GM12878 (cell line): ENCODE data around the gene COPS3. TPM values are rescaled to one million over a fixed set of nuclear protein-coding genes. Genes with fewer than 3 reads are reported as not detected.

Experiments used
- ATAC-seq: fragments of 200-7000 bp; cut with Tn5 transposase; 3 replicates; pipeline ENCODE4 v1.9.1; 2020; ENCODE audit warnings: mild to moderate bottlenecking, moderate library complexity
- BruUV-seq: library from RNA; stranded (reverse); fragments of 400-500 nt; replicated peaks from 2 replicates; lab custom pipeline; 2021; lab: Mats Ljungman, UMichigan
- CTCF ChIA-PET: fragments of 300-600 bp; sonication (Branson Sonifier 250); formaldehyde crosslinking; extraction: SDS; loops from one replicate; lab custom pipeline; 2021; ENCODE audit warnings: inconsistent platforms; lab: Yijun Ruan, JAX
- POLR2A ChIA-PET: fragments of 350-600 bp; formaldehyde crosslinking; extraction: SDS; loops from one replicate; lab custom pipeline; 2021; ENCODE audit warnings: inconsistent platforms; lab: Charles Lee
- RAD21 ChIA-PET: fragments of 300-600 bp; sonication (Branson Sonifier 250); formaldehyde crosslinking; loops from one replicate; lab custom pipeline; 2023; ENCODE audit warnings: antibody characterized with exemption; ENCODE audit not compliant: unreplicated experiment; lab: Charles Lee
- SMC1A ChIA-PET: fragments of 300-600 bp; sonication (Branson Sonifier 250); formaldehyde crosslinking; loops from one replicate; lab custom pipeline; 2023; ENCODE audit not compliant: unreplicated experiment, uncharacterized antibody; lab: Charles Lee
- DNase-seq: peaks from one replicate; pipeline ENCODE4 v3.0.0-alpha.2; 2011; ENCODE audit warnings: low read depth, low spot score
- FAIRE-seq: peaks from 3 replicates; lab custom pipeline; 2011; peaks lifted over from hg19 to GRCh38; lab: Jason Lieb, UNC
- H2AFZ ChIP-seq: 2 replicates; pipeline ENCODE4 v1.6.0; 2011; ENCODE audit warnings: low read depth, low read length, control low read depth; ENCODE audit not compliant: control insufficient read depth
- H3K27ac ChIP-seq: 2 replicates; pipeline ENCODE4 v1.5.1; 2011; ENCODE audit warnings: control low read depth; ENCODE audit not compliant: control insufficient read depth, insufficient read depth
- H3K27me3 ChIP-seq, 2 experiments: replicated peaks in 1 of 2; 2 replicates each; pipeline versions ENCODE4 v1.6.0 to v1.6.1; 2011; ENCODE audit warnings: low read length in 1 of 2; ENCODE audit not compliant: control insufficient read depth in 2 of 2, insufficient read depth in 2 of 2
- H3K36me3 ChIP-seq, 2 experiments: 2 replicates each; pipeline ENCODE4 v1.5.1; 2011; ENCODE audit warnings: low read length in 1 of 2; ENCODE audit not compliant: control insufficient read depth in 2 of 2, insufficient read depth in 2 of 2
- H3K4me1 ChIP-seq: 2 replicates; pipeline ENCODE4 v1.6.1; 2011; ENCODE audit warnings: mild to moderate bottlenecking, low read length, moderate library complexity, mixed read lengths; ENCODE audit not compliant: control insufficient read depth, insufficient read depth
- H3K4me2 ChIP-seq: 2 replicates; pipeline ENCODE4 v1.6.0; 2011; ENCODE audit warnings: control low read depth; ENCODE audit not compliant: control insufficient read depth, insufficient read depth
- H3K4me3 ChIP-seq: fragments of 200-600 bp; sonication (generic); 2 replicates; pipeline ENCODE4 v1.5.1; 2016
- H3K79me2 ChIP-seq: 2 replicates; pipeline ENCODE4 v1.6.0; 2011; ENCODE audit warnings: low read length; ENCODE audit not compliant: control insufficient read depth, insufficient read depth
- H3K9ac ChIP-seq: 2 replicates; pipeline ENCODE4 v1.8.0; 2011; ENCODE audit warnings: low read length, control low read depth, mixed read lengths; ENCODE audit not compliant: control insufficient read depth, insufficient read depth
- H3K9me3 ChIP-seq: replicated peaks from 3 replicates; pipeline ENCODE4 v1.5.1; 2011; ENCODE audit warnings: mild to moderate bottlenecking, low read length; ENCODE audit not compliant: control insufficient read depth, insufficient read depth
- H4K20me1 ChIP-seq: 2 replicates; pipeline ENCODE4 v1.6.0; 2011; ENCODE audit not compliant: control insufficient read depth, insufficient read depth
- BCL3 ChIP-seq: IDR thresholded peaks from 2 replicates; pipeline ENCODE4 v1.6.1; 2011; ENCODE audit warnings: borderline replicate concordance, low read depth, mild to moderate bottlenecking, moderate library complexity, low read length; ENCODE audit not compliant: insufficient read depth, poor library complexity, severe bottlenecking
- EGR1 ChIP-seq, 2 experiments: IDR thresholded peaks; 1 replicate in 1 of 2; 2 replicates in 1 of 2; pipeline ENCODE4 v1.6.1; 2011 to 2012; ENCODE audit warnings: low read depth in 2 of 2, low read length in 2 of 2, borderline replicate concordance in 1 of 2, mild to moderate bottlenecking in 1 of 2, moderate library complexity in 1 of 2
- ETV6 ChIP-seq, 2 experiments: fragments of 450-650 bp in 1 of 2; IDR thresholded peaks in 1 of 2; conservative IDR thresholded peaks in 1 of 2; 2 replicates each; pipeline ENCODE4 v1.6.1; 2014; ENCODE audit warnings: antibody characterized with exemption in 1 of 2, borderline replicate concordance in 1 of 2, low read depth in 1 of 2, mild to moderate bottlenecking in 1 of 2, moderate library complexity in 1 of 2
- EZH2 ChIP-seq: IDR thresholded peaks from 2 replicates; pipeline ENCODE4 v1.6.1; 2012; ENCODE audit warnings: low read depth, mild to moderate bottlenecking, control low read depth, inconsistent platforms, low read length, borderline replicate concordance; ENCODE audit not compliant: control insufficient read depth
- FOS ChIP-seq: IDR thresholded peaks from 3 replicates; pipeline ENCODE4 v1.6.1; 2011; ENCODE audit warnings: borderline replicate concordance; ENCODE audit not compliant: insufficient read length; ENCODE audit errors: extremely low read depth
- KDM1A ChIP-seq: fragments of 200-600 bp; sonication (generic); IDR thresholded peaks from 2 replicates; pipeline ENCODE4 v1.6.1; 2016; ENCODE audit warnings: borderline replicate concordance
- MAX ChIP-seq: IDR thresholded peaks from 2 replicates; pipeline ENCODE4 v1.6.1; 2012; ENCODE audit warnings: low read depth, low read length, improper control_type of control experiment
- PAX8 ChIP-seq: fragments of 450-650 bp; IDR thresholded peaks from 2 replicates; pipeline ENCODE4 v1.6.1; 2017; ENCODE audit warnings: mild to moderate bottlenecking, moderate library complexity
- PKNOX1 ChIP-seq: fragments of 450-650 bp; IDR thresholded peaks from 2 replicates; pipeline ENCODE4 v1.6.1; 2016; ENCODE audit warnings: mild to moderate bottlenecking
- POLR2AphosphoS2 ChIP-seq: IDR thresholded peaks from 2 replicates; pipeline ENCODE4 v1.6.1; 2011; ENCODE audit warnings: low read depth, mild to moderate bottlenecking, low read length, improper control_type of control experiment, moderate library complexity
- POLR2AphosphoS5 ChIP-seq: IDR thresholded peaks from 2 replicates; pipeline ENCODE4 v1.6.1; 2011; ENCODE audit warnings: mild to moderate bottlenecking, low read length, inconsistent platforms
- PRDM15 ChIP-seq: fragments of 450-650 bp; formaldehyde crosslinking; IDR thresholded peaks from 2 replicates; pipeline ENCODE4 v1.4.0; 2020; ENCODE audit warnings: mild to moderate bottlenecking, moderate library complexity
- SP1 ChIP-seq: IDR thresholded peaks from one replicate; pipeline ENCODE4 v1.6.1; 2011; ENCODE audit warnings: low read depth, low read length
- TARDBP ChIP-seq: IDR thresholded peaks from 2 replicates; pipeline ENCODE4 v1.6.1; 2016; ENCODE audit warnings: borderline replicate concordance
- TCF7 ChIP-seq: IDR thresholded peaks from 2 replicates; pipeline ENCODE4 v1.6.1; 2014; ENCODE audit warnings: antibody characterized with exemption, borderline replicate concordance
- ZNF207 ChIP-seq: fragments of 450-650 bp; IDR thresholded peaks from 2 replicates; pipeline ENCODE4 v1.6.1; 2014; ENCODE audit warnings: antibody characterized with exemption, mild to moderate bottlenecking, borderline replicate concordance
- ZNF274 ChIP-seq: IDR thresholded peaks from one replicate; pipeline ENCODE4 v1.8.0; 2011; ENCODE audit not compliant: insufficient read length, insufficient read depth
- WGBS: methylation state at CpG from one replicate; pipeline ENCODE4 v1.1.6; 2016; ENCODE audit warnings: low lambda C conversion rate; ENCODE audit not compliant: insufficient replicate concordance, insufficient coverage; ENCODE audit errors: missing lambda C conversion rate; 5-methylcytosine and 5-hydroxymethylcytosine counted together
- in situ Hi-C: fragments of 300-500 bp; cut with MboI; formaldehyde crosslinking; loops from 9 replicates; pipeline ENCODE4 v1.14.3; 2018; ENCODE audit warnings: mixed read lengths
- intact Hi-C: fragments of 100-400 bp; cut with micrococcal nuclease; formaldehyde crosslinking; loops from one replicate; pipeline ENCODE4 v1.14.2; 2022; ENCODE audit not compliant: unreplicated experiment
- polyA plus RNA-seq, 11 experiments: library from polyadenylated mRNA; depleted of rRNA in 4 of 11; unstranded in 6 of 11; stranded (reverse) in 5 of 11; fragments of >200 nt; fragmentation: Nextera tagmentation in 4 of 11; fragmentation: Illumina TruSeq in 1 of 11; extraction: Ambion mirVana in 4 of 11; extraction: Trizol in 1 of 11; gene quantifications; 1 replicate in 1 of 11; 2 replicates in 10 of 11; pipeline versions ENCODE4 v1.2.1 to v1.2.3, GENCODE V29; 2011 to 2016; ENCODE audit warnings: inconsistent platforms in 2 of 11, missing spikeins in 2 of 11, low read depth in 1 of 11
- total RNA-seq, 4 experiments: library from RNA; depleted of rRNA in 3 of 4; stranded (reverse); fragments of >200 nt in 3 of 4; fragmentation: Illumina TruSeq in 1 of 4; extraction: Trizol in 1 of 4; gene quantifications; 2 replicates each; pipeline versions ENCODE4 v1.2.1 to v1.2.3, GENCODE V29; 2013 to 2021

The COPS3 gene
- total and polyA plus RNA-seq, 10 of the 15 experiments (the other 5 are each of a cell fraction or from before 2014, with no cell fraction given): 99.7 to 187 (median 133) TPM

GRCh38 chr17:17325816-17326215 is 44.8 kb upstream of the COPS3 start:
- no peaks in the 10 kb centered on the region for H4K20me1 ChIP-seq
- FAIRE-seq (no peak), DNase-seq (no peak), ATAC-seq (no peak)
- ChIA-PET CTCF (interaction anchor here (1.2 kb wide), 1 partner anchor 29 kb away, joined by 4 read pairs; no protein-coding TSS in a partner anchor), SMC1A (no interaction called here), RAD21 (no interaction called here), POLR2A (no interaction called here)
- no TSS peak for BruUV-seq
- H3K4me2 ChIP-seq: no peak overlapping the region
- no peak overlapping the region for H3K4me3 ChIP-seq
- in situ Hi-C loops: no loop called here
- H3K4me1 ChIP-seq: no peaks in the 10 kb centered on the region
- intact Hi-C loops: no loop called here
- no peaks in the 10 kb centered on the region for H3K79me2 ChIP-seq
- H3K9ac ChIP-seq: no peak overlapping the region
- no peak overlapping the region for H2AFZ ChIP-seq
- TF ChIP-seq ZNF207: no peak
- no peak for TF ChIP-seq TARDBP
- TF ChIP-seq MAX: no peak
- TF ChIP-seq EGR1 (IDR thresholded peaks at IDR 0.05; ENCODE audit: borderline replicate concordance in 1 of 2, low read depth in 2 of 2, low read length in 2 of 2): no peak
- no peak for TF ChIP-seq PAX8
- no peak for TF ChIP-seq BCL3
- TF ChIP-seq ETV6 (conservative IDR thresholded peaks at IDR 0.05 in 1 of 2, IDR thresholded peaks at IDR 0.05 in 1 of 2; ENCODE audit: borderline replicate concordance in 1 of 2, low read depth in 1 of 2): no peak
- TF ChIP-seq POLR2AphosphoS5: no peak
- no peak for TF ChIP-seq TCF7
- TF ChIP-seq PKNOX1: no peak
- no peak for TF ChIP-seq EZH2
- no peak for TF ChIP-seq SP1
- no peak for TF ChIP-seq PRDM15 (CRISPR knock-in tag)
- no peak for TF ChIP-seq POLR2AphosphoS2
- no peak for TF ChIP-seq FOS
- TF ChIP-seq ZNF274: no peak
- TF ChIP-seq KDM1A: no peak
- TF ChIP-seq, all 136 proteins: peak for 0
- 77% methylated on average over 9 of the region's 9 CpGs for WGBS
- no peak overlapping the region for H3K27ac ChIP-seq
- H3K9me3 ChIP-seq: no peaks in the 10 kb centered on the region
- no peaks in the 10 kb centered on the region for H3K27me3 ChIP-seq
- no peaks in the 10 kb centered on the region for H3K36me3 ChIP-seq
